Measurements from ENCODE around the gene CA5A.

DNA sequence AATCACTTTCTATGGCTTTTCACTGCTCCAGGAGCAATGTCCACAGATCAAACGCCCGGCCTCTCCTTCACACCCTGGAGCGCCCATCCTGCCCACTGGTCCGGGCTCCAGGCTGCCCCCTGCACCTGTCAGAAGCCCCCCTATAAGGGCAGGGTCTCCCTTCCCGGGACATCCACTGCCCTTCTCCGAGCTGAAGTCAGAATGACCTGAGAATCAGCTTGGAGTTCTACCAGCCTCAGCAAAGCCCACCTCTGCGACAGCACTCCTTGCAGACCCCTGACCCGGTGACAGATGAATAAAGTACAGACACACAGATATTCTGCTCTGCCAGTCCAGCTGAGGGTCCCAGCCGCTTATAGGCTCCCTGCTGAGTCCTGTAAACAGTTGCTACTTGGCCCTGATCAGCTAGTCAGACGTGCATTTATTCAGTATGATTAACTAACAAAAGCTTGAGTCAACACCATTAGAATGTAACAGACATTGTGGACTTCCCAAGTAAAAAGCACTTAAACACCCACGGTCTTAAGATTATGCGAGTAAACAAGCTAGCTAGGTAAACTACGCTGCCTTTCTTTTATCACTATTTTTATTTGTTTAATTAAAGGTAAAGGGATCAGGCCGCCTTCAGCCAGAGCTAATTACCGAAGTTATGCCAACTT lies 71.9 kb downstream of the CA5A start:
- TF ChIP-seq, protein P1, sequence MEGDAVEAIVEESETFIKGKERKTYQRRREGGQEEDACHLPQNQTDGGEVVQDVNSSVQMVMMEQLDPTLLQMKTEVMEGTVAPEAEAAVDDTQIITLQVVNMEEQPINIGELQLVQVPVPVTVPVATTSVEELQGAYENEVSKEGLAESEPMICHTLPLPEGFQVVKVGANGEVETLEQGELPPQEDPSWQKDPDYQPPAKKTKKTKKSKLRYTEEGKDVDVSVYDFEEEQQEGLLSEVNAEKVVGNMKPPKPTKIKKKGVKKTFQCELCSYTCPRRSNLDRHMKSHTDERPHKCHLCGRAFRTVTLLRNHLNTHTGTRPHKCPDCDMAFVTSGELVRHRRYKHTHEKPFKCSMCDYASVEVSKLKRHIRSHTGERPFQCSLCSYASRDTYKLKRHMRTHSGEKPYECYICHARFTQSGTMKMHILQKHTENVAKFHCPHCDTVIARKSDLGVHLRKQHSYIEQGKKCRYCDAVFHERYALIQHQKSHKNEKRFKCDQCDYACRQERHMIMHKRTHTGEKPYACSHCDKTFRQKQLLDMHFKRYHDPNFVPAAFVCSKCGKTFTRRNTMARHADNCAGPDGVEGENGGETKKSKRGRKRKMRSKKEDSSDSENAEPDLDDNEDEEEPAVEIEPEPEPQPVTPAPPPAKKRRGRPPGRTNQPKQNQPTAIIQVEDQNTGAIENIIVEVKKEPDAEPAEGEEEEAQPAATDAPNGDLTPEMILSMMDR (IDR thresholded peaks at IDR 0.05; ENCODE audit: low read depth, low read length), result no peak
- TF ChIP-seq EZH2phosphoT487 (IDR thresholded peaks at IDR 0.05; ENCODE audit: low read depth), result no peak

Measured in OCI-LY3 (cell line).